Fibroblast of mammary gland (primary cell): ENCODE data around the gene TXLNA.
A peak's percentile ranks its signal among the peaks of the same experiment; 100 is the strongest.

Experiments
- DNase-seq: peaks from one replicate; pipeline ENCODE4 v3.0.0-alpha.2; 2010; ENCODE audit warnings: low read depth
- H3K4me3 ChIP-seq: 2 replicates; pipeline ENCODE4 v1.5.1; 2011; ENCODE audit warnings: low read depth, mild to moderate bottlenecking, low read length, moderate library complexity; ENCODE audit not compliant: control insufficient read depth
- TF ChIP-seq, protein P1 (sequence below): conservative IDR thresholded peaks from 2 replicates; pipeline ENCODE4 v1.5.1; 2011; ENCODE audit warnings: low read depth, low read length, inconsistent platforms; ENCODE audit not compliant: control insufficient read depth, insufficient read depth

The TXLNA gene

DNA sequence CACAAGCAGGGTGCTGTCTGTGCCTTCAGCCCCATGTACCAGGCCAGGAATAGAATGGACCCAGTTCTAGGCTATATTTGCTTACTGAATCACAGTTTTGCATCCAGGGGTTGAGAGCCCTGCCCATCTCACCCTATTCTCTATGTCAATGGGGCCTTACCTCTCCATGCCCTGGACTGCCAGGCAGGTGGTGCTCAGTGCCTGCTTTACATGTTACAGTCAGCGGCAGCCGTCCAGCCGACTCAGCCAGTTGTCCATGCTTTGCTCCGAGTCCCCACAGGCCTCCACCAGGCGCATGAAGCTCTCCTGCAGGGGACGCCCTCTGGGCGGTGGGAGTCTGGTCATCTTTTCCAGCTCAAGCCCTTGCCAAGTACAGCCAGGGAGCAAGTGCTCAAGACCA lies 55.3 kb downstream of the TXLNA start:
- no peak for DNase-seq
- TF ChIP-seq, protein P1, sequence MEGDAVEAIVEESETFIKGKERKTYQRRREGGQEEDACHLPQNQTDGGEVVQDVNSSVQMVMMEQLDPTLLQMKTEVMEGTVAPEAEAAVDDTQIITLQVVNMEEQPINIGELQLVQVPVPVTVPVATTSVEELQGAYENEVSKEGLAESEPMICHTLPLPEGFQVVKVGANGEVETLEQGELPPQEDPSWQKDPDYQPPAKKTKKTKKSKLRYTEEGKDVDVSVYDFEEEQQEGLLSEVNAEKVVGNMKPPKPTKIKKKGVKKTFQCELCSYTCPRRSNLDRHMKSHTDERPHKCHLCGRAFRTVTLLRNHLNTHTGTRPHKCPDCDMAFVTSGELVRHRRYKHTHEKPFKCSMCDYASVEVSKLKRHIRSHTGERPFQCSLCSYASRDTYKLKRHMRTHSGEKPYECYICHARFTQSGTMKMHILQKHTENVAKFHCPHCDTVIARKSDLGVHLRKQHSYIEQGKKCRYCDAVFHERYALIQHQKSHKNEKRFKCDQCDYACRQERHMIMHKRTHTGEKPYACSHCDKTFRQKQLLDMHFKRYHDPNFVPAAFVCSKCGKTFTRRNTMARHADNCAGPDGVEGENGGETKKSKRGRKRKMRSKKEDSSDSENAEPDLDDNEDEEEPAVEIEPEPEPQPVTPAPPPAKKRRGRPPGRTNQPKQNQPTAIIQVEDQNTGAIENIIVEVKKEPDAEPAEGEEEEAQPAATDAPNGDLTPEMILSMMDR, result no peak
- no peak overlapping the region for H3K4me3 ChIP-seq

DNA sequence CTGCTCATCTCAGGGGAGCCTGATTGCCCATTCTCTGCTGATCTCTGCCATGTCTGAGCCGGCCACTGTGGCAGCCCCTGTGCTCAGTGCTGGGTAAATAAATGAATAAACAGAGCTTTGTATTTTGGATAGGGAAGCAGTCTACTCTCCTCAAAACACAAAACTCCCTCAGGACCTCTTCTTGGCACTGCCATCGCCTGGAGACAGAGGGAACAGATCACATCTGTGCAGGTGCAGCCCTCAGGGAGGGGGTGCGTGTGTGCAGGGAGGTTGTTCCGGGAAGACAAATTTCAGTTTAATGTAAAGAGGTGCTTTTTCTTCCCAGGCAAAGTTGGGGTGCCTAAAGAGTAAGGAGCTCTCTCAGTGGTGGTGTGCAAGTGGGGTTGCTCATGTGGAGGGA lies 59.9 kb downstream of the TXLNA start:
- DNase-seq, result no peak
- TF ChIP-seq, protein P1, result no peak
- no peak overlapping the region for H3K4me3 ChIP-seq

DNA sequence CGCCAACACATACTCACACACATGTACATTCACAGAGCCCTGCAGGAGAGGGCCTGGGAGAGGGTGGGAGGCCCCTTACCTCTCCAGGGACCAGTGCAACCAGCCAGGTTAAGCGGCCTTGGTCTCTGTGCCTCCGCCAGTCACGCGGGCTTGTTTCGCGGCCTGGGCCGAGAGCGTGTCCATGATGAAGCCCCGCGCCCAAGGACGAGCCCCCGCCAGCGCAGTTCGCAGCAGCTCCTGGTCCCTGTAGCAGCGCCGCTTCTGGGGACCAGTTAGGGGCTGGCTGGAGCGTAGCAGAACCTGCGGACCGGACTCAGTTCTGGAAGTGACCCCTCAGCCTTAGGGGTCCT lies 60.3 kb downstream of the TXLNA start:
- no peak overlapping the region for H3K4me3 ChIP-seq
- TF ChIP-seq, protein P1, result no peak
- no peak for DNase-seq

DNA sequence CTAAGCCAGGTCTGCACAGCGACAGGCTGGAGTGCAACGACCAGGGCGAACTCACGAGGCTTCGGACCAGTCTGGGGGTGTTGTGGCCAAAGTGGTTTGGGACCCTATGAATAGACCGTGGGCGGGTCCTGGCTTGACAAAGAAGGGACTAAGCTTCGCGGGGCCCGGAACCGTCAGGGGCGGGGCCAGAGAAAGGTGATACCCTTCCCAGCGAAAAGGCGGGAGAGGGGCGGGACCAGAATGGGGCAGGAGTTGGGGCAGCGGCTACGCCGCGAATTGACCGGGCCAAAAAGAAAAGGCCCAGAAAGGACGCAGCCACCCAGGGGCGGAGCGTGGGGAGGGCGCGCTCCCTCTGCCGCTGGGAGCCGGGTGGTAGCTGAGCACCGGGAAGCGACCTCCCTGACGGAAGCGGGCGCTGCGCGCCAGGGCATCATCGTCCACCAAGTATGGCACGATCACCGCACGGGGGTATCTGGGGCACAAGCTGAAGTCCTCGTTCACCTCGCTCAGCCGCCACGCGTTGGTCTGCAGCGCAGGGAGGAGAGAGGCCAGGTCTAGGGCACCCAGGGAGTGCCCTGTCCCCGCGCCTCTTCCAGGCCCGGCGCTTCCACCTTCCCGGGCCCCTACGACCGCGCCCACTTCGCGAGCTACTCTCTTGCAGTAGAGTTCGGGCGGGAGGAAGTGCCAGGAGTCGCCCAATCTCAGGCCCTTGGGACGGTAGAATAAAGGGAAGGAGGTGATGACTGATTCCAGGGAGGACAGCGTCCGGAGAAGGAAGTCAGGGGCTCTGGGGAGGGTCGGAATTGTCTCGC lies 60.9 kb downstream of the TXLNA start:
- TF ChIP-seq, protein P1, result peak; percentile 7
- peak overlapping the region; percentile 46 for H3K4me3 ChIP-seq
- DNase-seq, result no peak

DNA sequence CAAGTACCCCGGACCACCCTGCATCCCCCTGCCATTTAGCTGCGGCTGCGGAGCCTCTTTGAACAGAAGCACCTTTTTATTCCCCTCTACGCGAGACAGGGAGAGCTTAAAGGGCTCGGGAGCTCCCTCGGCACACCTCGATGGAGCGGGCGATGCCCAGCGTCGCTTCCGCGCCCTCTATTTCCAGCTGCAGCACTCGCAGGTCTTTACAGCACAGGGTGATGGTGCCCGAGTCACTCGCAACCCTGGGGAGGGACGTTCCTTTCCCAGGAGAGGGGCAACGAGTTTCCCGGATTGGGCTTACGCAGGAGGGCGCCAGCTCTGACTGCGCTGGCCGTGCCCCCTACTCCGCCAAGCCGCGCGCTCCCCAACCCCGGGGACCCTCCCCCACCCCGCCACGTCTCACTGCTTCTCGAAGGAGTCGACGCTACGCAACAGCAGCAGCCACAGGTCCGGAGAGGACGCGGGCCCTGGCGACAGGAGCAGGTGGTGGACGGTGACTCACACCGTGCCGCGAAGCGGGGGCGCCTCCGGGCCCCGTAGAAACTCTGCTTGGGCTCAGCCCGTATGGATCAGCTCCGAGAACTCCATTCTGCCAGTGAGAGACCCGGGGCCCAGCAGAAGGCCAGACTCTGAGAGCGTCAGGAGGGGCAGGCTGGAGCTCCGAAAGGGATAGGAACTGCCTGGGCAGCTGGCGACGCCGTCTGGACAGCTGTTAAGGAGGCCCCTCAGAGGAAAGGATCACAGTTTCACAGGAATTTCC lies 61.7 kb downstream of the TXLNA start:
- DNase-seq, result peak; percentile 19
- TF ChIP-seq, protein P1, result no peak
- H3K4me3 ChIP-seq, result peak overlapping the region; percentile 46

DNA sequence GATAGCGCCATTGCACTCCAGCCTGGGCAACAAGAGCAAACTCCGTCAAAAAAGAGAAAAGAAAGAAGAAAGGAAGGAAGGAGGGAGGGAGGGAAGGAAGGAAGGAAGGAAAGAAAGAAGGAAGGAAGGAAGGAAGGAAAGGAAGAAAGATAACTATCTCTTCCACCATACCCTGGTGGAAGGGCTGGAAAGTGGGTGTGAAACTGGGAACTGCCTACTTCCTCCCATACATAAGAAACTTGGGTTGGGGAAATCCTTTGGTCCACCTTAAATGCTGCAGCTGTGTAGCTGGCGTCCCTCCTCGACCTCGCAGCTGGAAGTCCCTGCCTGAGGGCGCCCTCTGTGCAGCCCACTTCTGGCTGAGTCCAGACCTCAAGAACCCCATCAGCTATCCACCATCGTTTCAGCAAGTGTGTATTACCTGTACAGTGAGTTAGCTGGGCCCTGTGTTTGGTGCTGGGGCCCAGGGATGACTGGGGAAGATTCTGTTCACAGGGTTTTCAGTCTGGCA lies 62.9 kb downstream of the TXLNA start:
- no peak for DNase-seq
- H3K4me3 ChIP-seq, result no peak overlapping the region
- TF ChIP-seq, protein P1, result no peak
